GM21786 (cell line): Measurements from ENCODE around the gene S100A3.
"Not testable (repeated sequence)": the region's sequence is repeated elsewhere in the genome, so short reads cannot be mapped to it uniquely, and the experiment has no call there.

Experiments used
- ATAC-seq: cut with Tn5 transposase; IDR thresholded peaks from one replicate; pipeline ENCODE4 v1.9.1; 2021; ENCODE audit not compliant: unreplicated experiment

Gene S100A3, protein sequence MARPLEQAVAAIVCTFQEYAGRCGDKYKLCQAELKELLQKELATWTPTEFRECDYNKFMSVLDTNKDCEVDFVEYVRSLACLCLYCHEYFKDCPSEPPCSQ

DNA sequence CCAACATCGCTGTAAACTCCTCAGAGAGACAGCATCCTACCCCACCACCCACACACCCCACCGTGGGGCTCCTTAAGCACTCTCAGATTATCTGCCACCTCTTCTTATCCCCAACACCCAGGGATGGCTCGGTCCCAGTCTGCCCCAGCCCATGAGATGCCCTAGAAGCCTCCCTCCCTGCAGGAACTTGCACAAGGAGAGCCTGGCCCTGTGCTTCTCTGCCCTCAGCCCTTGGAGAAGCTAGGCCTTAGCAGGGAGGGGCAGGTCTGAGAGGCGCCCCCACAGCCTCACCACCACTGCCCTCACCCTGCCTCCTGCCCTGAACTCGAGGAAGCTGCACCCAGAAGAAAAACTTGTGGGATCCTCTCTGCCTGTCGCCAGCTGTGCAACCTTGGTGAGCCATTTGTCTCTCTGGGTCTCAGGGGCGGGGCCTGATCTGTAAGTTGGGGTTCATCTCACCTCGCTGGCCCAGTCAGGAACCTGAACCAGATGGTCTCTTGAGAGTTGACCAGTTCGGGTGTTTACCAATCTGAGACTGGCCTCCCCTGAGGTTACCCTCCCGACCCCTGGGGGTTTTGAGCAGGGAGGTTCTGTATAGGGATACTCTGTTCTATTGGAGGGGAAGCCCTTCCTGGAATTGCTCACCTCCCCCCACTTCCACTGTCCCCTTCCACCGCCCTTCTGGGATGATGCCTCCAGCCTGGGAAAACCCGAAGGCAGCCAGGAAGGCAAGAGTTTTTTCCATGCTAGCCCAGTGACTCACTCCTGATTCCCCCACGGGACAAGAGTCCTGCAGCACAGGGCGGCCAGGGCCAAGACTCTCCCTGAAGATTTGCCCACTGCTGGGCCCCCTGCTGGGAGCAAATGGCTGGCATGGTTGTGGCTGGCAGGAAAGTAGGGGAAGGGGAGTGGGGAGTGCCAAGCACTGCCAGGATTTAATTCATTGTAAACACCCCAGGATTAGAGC, at the start of gene S100A3:
TSS of gene S100A3 (minus strand) at position 537 of the 967 bp plus-strand sequence. CDS start 773 bp downstream, outside the sequence.
- ATAC-seq: no peak

DNA sequence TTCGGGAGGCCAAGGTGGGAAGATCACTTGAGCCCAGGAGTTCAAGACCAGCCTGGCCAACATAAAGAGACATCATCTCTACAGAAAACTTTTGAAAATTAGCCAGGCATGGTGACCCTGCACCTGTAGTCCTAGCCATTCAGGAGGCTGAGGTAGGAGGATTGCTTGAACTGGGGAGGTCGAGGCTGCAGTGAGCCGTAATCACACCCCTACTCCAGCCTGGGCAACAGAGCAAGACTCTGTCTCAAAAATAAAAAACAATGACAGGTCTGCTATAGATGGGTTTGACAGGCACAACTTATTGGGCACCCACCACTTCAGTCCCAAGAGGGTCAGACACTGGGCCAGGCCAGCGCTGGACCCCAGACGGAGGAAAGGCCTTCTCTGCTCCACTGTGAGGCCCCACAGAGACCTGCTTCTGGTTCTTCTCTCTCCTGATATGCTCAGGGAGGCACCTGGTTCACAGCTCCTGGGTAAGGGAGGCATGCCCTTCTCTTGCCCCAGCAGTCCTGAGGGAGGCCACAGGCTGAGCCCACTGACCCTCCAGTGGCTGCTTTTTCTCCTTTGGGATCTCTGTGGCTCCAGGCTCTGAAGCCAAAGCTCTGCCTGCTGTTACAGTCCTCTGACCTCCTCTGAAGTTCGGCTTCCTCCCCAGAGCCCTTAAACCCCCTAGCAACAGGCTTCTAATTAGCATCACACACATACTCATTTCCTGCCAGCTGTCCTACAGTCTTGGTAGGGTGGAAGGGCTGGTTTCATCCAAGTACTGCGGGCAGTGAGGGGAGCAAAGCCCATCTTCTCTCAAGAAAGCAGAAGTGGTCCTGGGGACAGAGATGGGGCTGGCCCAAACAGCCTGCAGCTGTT, 49.5 kb upstream of the S100A3 start:
- peak; percentile 99 for ATAC-seq

DNA sequence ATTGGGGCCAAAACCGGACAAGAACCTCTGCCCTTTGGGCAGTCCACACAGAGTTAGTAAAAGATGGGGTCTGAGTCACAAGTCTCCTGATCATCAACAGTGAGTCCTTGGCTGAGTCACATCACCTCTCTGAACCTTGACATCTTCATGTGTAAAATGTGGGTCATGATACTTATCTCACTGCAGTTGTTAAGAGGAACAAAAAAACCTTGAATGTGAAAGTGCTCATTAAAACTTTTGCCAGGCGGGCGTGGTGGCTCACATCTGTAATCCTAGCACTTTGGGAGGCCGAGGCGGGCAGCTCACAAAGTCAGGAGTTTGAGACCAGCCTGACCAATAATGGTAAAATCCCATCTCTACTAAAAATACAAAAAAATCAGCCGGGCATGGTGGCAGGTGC, 48.1 kb upstream of the S100A3 start:
- no peak for ATAC-seq

DNA sequence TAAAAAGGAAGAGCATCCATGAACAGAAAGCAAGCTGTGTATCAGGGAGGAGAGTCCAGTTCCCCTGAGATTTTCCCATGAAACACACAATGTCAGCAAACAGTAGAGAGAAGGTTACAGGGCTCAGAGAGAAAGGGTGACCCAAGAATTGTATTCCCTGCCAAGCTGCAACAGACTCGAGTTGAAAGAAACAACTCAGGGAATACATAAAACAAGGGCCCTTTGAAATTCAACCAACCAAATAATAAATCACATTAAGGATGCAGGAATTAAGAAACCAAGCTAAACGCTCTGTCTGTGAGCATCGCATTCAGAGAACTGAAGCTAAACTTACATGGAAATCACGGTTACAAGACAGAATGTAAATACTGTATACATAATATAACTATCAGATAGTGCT, 43.7 kb upstream of the S100A3 start:
- ATAC-seq: no peak

DNA sequence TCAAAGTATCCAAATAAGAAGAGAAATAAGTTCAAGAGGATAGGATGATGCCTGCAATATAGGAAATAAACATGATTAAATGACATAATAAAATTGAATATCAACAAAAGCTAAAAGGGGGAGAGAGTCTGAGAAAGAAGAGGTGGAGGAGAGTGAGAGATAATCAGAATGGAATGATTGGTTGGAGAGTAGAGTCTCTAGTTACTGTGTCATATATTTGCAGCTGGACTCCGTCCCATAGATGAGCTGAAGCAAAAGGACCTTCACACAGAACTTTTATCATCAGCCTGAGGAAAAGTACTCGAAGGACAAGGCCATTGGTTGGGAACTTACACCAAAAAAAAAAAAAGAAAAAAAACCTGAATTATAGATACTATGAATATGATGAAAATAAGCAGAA, 39.4 kb upstream of the S100A3 start:
- ATAC-seq: no peak

DNA sequence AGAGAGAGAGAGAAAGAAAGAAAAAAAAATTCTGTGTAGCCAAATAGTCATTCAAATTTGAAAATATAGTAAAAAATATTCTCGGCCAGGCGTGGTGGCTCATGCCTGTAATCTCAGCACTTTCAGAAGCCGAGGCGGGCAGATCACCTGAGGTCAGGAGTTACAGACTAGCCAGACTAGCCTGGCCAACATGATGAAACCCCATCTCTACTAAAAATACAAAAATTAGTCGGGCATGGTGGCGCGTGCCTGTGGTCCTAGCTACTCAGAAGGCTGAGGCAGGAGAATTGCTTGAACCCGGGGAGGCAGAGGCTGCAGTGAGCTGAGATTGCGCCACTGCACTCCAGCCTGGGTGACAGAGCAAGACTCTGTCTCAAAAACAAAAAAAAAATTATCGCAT, 39.0 kb upstream of the S100A3 start:
- ATAC-seq: not testable (repeated sequence)

DNA sequence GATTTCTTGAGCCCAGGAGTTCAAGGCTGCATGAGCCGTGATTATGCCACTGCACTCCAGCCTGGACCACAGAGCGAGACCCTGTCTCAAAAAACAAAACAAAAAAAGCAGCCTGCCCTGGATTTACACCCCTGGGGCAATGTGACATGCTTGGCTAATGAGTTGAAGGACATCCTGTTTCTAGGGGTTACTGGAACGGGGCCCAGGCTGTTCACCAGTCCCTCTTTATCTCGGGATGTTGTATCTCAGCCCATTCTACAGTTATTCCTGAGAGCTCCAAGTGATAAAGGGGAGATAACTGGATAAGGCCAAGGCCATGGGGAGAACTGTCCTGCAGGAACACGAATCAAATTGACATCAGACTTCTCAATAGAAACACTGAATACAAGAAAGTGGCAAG, 38.3 kb upstream of the S100A3 start:
- no peak for ATAC-seq

DNA sequence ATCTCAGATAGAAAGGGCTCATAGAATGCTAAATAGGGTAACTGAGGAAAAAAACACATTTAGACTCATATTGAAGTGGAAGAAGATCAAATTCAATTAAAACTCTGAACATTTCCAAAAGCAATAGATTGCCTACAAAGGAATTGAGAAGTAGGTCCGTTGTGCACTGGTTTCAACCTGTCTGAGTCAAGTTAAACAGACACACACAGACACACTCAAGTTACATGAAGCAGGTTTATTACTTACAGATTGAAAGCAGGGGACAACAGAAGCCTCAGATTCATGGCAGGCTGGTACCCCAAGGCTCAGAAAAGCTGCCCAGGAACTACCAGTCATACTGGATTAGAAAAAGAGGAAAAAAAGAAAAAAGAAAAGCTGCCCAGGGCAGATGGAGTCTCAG, 37.3 kb upstream of the S100A3 start:
- no peak for ATAC-seq

DNA sequence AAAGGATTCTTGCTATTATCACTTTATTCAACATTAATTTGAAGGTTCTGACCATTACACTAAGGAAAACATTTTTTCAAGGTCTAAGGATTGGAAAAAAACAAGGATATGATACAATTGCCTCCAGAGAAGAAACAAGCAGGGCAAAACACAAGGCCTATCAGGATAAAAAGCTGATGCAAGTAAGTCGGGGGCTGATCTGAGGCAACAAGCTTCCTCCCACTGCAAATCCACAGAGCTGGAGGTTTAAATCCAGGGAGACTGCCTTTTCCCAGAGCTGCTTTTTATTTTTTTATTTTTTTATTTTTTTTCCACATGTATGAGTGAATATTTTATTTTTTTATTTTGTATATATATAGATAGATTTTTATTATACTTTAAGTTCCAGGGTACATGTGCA, 35.9 kb upstream of the S100A3 start:
- ATAC-seq: no peak

DNA sequence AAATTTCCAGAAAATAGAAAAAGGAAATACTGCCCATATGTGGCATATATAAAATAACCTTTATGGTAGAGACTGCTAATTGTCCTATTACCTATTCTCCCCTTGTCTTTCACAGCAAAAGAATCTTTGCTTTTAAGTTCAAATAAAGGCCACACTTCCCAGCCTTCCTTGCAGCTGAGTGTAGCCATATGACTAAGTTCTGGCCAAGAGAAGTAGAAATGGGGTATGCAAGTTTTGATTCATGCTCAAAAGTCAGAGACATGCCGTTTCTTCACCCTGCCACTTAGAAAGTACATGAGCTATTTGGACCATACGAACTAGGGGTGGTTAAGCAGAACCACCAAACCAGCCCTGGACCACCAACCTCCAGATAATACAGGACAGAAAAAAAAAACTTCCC, 34.9 kb upstream of the S100A3 start:
- no peak for ATAC-seq

DNA sequence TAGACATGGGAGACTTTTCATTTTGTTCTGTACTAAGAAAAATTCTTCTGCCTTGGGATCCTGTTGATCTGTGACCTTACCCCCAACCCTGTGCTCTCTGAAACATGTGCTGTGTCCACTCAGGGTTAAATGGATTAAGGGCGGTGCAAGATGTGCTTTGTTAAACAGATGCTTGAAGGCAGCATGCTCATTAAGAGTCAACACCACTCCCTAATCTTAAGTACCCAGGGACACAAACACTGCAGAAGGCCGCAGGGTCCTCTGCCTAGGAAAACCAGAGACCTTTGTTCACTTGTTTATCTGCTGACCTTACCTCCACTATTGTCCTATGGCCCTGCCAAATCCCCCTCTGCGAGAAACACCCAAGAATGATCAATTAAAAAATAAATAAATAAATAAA, 34.5 kb upstream of the S100A3 start:
- not testable (repeated sequence) for ATAC-seq

DNA sequence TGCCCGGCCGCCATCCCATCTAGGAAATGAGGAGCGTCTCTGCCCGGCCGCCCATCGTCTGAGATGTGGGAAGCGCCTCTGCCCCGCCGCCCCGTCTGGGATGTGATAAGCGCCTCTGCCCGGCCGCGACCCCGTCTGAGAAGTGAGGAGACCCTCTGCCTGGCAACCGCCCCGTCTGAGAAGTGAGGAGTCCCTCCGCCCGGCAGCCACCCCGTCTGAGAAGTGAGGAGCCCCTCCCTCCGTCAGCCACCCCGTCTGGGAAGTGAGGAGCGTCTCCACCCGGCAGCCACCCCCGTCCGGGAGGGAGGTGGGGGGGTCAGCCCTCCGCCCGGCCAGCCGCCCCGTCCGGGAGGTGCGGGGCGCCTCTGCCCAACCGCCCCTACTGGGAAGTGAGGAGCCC, 33.8 kb upstream of the S100A3 start:
- not testable (repeated sequence) for ATAC-seq

DNA sequence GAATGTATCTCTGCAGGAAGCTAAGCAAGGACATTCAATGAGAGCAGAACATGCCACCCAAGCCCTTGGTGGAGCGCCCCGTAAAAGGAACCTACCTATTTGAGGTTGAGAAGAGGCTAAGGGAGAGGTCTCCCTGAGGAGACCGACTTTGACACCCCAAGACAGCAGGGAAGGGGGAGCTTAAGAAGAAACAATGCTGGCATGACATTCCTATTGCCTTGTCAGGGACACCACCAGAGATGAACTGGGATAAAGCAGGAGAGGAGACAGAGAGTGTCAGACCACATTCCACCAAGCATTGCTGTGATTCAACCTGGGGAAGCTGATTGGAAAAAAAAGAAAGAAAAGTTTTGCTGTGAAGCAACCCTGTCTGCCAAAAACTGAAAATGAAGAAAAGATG, 29.9 kb upstream of the S100A3 start:
- ATAC-seq: no peak

DNA sequence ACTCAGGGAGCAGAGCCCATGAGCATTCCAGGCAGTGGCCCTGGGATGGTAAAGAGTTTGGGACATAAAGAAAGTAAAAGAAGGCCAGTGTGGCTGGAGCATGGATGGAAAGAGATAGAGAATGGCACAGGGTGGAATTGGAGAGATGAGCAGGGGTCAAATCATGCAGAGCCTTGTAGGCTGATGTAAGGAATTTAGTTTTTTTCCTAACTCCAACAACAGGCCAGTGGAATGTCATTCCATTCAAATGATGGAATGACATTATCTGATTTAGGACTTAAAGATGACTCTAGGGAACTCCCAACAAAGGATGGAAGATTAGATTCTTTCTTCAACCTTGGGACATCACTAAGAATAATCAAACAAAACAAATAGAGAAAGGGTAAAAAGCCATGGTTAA, 29.4 kb upstream of the S100A3 start:
- ATAC-seq: no peak

DNA sequence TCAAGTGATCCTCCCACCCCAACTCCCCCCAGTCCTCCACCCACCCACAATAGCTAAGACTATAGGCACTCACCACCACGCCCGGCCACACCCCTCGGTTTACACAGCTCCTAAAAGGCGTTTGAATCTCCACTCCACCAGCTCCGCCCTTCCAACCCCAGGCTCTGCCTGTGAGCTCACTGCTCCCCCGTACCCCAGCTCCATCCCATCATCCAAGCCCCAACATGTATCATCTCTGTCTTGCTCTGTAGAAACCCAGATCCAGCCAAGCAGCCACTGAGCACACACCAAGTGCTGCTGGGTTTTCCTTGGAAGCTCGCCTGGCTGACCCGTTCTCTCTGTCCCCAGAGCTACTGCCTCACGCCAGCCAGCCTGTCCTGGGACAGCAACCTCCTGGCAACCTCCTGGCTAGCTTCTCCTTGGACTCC, 28.6 kb upstream of the S100A3 start:
- no peak for ATAC-seq

DNA sequence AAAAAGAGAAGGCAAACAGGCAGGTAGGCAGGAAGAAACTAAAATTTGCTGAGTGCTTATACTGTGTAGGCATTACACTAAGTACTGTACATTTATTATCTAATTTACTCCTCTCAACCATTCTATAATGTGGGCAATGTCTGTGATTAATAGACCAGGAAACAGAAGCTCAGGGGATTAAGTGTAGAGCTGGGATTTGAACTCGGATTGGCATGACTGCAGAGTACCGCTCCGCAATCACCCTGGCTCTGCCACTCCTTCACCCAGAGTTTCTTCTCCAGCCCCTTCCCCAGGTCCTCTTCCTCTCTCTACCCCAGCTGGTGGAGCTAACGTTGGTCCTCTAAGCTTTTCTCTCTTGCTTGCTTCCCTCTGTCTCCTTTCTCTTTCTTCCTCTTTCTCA, 28.1 kb upstream of the S100A3 start:
- no peak for ATAC-seq

DNA sequence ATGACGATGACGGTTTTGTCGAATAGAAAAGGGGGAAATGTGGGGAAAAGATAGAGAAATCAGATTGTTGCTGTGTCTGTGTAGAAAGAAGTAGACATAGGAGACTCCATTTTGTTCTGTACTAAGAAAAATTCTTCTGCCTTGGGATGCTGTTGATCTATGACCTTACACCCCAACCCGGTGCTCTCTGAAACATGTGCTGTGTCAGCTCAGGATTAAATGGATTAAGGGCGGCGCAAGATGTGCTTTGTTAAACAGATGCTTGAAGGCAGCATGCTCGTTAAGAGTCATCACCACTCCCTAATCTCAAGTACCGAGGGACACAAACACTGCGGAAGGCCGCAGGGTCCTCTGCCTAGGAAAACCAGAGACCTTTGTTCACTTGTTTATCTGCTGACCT, 26.4 kb upstream of the S100A3 start:
- ATAC-seq: not testable (repeated sequence)

DNA sequence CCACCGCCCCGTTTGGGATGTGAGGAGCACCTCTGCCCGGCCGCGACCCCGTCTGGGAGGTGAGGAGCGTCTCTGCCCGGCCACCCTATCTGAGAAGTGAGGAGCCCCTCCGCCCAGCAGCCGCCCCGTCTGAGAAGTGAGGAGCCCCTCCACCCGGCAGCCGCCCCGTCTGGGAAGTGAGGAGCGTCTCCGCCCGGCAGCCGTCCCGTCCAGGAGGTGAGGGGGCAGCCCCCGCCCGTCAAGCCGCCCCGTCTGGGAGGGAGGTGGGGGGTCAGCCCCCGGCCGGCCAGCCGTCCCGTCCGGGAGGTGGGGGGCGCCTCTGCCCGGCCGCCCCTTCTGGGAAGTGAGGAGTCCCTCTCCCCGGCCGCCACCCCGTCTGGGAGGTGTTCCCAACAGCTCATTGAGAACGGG, 26.0 kb upstream of the S100A3 start:
- ATAC-seq: not testable (repeated sequence)

DNA sequence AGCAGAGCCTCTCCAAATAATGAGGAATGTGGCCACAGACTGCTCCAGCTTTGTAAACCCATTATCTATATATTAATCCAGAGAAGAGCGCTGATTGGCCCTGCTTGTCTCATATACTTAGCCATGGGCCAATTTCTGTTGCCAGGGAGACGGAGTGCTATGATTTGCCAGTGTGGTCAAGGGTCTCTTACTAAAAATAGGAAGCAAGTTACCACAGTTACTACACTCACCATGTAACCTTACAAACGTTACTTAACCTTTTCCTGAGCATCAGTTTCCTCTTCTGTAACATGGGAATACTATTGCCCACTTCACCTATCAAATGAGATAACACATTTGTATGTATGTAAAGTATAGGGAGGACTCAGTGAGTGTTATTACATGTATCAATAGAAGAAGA, 24.3 kb upstream of the S100A3 start:
- no peak for ATAC-seq

DNA sequence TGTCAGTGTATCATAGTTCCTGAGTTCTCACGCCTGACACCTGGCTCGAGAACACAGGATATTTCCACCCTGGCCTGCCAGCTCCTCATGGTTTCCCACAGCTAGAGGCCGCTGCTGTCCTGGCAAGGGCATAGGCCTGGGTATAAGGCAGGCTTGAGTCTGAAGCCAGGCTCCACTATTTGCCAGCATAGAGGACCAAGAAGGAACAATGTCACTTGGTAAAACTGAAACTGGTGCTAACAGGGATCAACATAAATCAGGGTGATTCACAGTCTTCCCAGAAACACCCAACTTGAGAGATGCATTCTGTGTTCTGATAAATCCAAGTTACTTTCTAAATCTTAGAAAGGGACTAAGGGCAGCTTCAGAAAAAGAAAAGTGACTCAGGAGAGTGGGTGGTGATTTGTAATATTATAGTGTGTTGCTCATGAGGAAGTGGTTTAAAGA, 23.5 kb upstream of the S100A3 start:
- ATAC-seq: peak; percentile 62

DNA sequence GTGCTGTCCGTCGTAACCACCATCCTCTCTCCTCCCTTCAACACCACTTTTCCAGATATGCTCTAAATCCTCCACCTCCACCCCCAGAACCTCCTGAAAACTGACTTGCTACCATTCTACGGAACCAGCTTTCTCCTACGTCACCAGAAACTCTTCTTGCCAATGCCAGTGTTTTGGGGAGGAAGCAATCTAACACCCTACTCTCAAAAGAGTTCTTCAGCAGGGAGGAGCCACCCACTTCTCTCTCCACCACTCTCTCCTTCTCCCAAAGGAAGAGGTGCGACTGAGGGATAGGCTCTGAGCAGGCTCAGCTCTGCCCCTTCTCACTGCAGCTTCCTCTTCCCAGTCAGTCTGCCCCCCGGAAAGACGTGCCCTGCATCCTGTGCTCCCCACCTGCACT, 22.6 kb upstream of the S100A3 start:
- no peak for ATAC-seq
